A549 (cell line): ENCODE data around the gene GALNT7. TPM values are rescaled to one million over a fixed set of nuclear protein-coding genes. Genes with fewer than 3 reads are reported as not detected.

Source experiments
- ATAC-seq, 2 experiments: fragments of 200-7000 bp in 1 of 2; fragments of >200 bp in 1 of 2; cut with Nextera tagmentation in 1 of 2; cut with Tn5 transposase in 1 of 2; 3 replicates each; pipeline versions ENCODE4 v1.8.0 to v1.9.1; 2018 to 2020; ENCODE audit warnings: mild to moderate bottlenecking in 1 of 2, moderate library complexity in 1 of 2
- CTCF ChIA-PET: fragments of 300-600 bp; sonication (Branson Sonifier 250); formaldehyde crosslinking; extraction: SDS; loops from one replicate; lab custom pipeline; 2021; ENCODE audit warnings: antibody characterized with exemption, inconsistent platforms; lab: Yijun Ruan, JAX
- POLR2A ChIA-PET: fragments of 350-600 bp; formaldehyde crosslinking; extraction: SDS; loops from one replicate; lab custom pipeline; 2021; ENCODE audit warnings: antibody characterized with exemption, inconsistent platforms; lab: Yijun Ruan, JAX
- DNase-seq, 2 experiments: peaks; one replicate each; pipeline versions ENCODE4 v3.0.0 to v3.0.0-alpha.2; 2011 to 2016; ENCODE audit warnings: low read depth in 1 of 2, low spot score in 1 of 2
- FAIRE-seq: peaks from 2 replicates; lab custom pipeline; 2011; peaks lifted over from hg19 to GRCh38; lab: Jason Lieb, UNC
- H3K27ac ChIP-seq, 2 experiments: fragments of >200 bp; sonication (Bioruptor Twin); formaldehyde crosslinking; 3 replicates each; pipeline ENCODE4 v1.5.1; 2016 to 2017
- H3K4me1 ChIP-seq: fragments of >200 bp; sonication (Bioruptor Twin); formaldehyde crosslinking; 3 replicates; pipeline ENCODE4 v1.6.1; 2016
- H3K4me2 ChIP-seq: fragments of >200 bp; sonication (Bioruptor Twin); formaldehyde crosslinking; 3 replicates; pipeline ENCODE4 v1.6.1; 2016
- H3K4me3 ChIP-seq: fragments of >200 bp; sonication (Bioruptor Twin); formaldehyde crosslinking; 3 replicates; pipeline ENCODE4 v1.5.1; 2016
- H3K9me3 ChIP-seq: fragments of >200 bp; sonication (Bioruptor Twin); formaldehyde crosslinking; 3 replicates; pipeline ENCODE4 v1.6.1; 2016
- CBX8 ChIP-seq: fragments of 200-600 bp; sonication (generic); IDR thresholded peaks from 2 replicates; pipeline ENCODE4 v1.6.1; 2016
- CHD2 ChIP-seq: fragments of 150-350 bp; IDR thresholded peaks from 2 replicates; pipeline ENCODE4 v1.6.1; 2014; ENCODE audit warnings: low read length; ENCODE audit not compliant: partially characterized antibody
- CHD4 ChIP-seq: fragments of 200-600 bp; sonication (generic); IDR thresholded peaks from 2 replicates; pipeline ENCODE4 v1.6.1; 2016; ENCODE audit warnings: antibody characterized with exemption, mild to moderate bottlenecking, borderline replicate concordance
- EHF ChIP-seq: fragments of 250-450 bp; sonication (Bioruptor Pico); IDR thresholded peaks from 2 replicates; pipeline ENCODE4 v1.5.0; 2020; ENCODE audit warnings: mild to moderate bottlenecking
- EP300 ChIP-seq, 2 experiments: fragments of >200 bp; sonication (Bioruptor Twin); formaldehyde crosslinking; IDR thresholded peaks; 2 replicates in 1 of 2; 3 replicates in 1 of 2; pipeline ENCODE4 v1.6.1; 2016 to 2017
- ESRRA ChIP-seq: fragments of 150-350 bp; IDR thresholded peaks from 2 replicates; pipeline ENCODE4 v1.6.1; 2014; ENCODE audit warnings: mild to moderate bottlenecking, low read length, borderline replicate concordance
- FOSB ChIP-seq: fragments of 250-450 bp; sonication (Bioruptor Pico); IDR thresholded peaks from 2 replicates; pipeline ENCODE4 v1.5.0; 2020; ENCODE audit warnings: mild to moderate bottlenecking, moderate library complexity
- FOXS1 ChIP-seq: fragments of 250-450 bp; sonication (Bioruptor Pico); IDR thresholded peaks from 2 replicates; pipeline ENCODE4 v1.5.0; 2020; ENCODE audit warnings: mild to moderate bottlenecking, moderate library complexity
- GATA3 ChIP-seq: IDR thresholded peaks from 2 replicates; pipeline ENCODE4 v1.6.1; 2012; ENCODE audit warnings: borderline replicate concordance
- HDAC2 ChIP-seq: fragments of 200-600 bp; sonication (generic); IDR thresholded peaks from 2 replicates; pipeline ENCODE4 v1.6.1; 2016
- HOXA7 ChIP-seq: fragments of 250-450 bp; sonication (Bioruptor Pico); IDR thresholded peaks from 2 replicates; pipeline ENCODE4 v1.5.0; 2020; ENCODE audit warnings: mild to moderate bottlenecking, moderate library complexity
- HOXB5 ChIP-seq: fragments of 250-450 bp; sonication (Bioruptor Pico); IDR thresholded peaks from 2 replicates; pipeline ENCODE4 v1.5.0; 2020; ENCODE audit warnings: mild to moderate bottlenecking, moderate library complexity
- KDM1A ChIP-seq: fragments of 200-600 bp; sonication (generic); IDR thresholded peaks from 2 replicates; pipeline ENCODE4 v1.6.1; 2016; ENCODE audit warnings: low read depth, mild to moderate bottlenecking
- MAFK ChIP-seq: fragments of 450-650 bp; IDR thresholded peaks from 2 replicates; pipeline ENCODE4 v1.6.1; 2014; ENCODE audit not compliant: partially characterized antibody
- MAZ ChIP-seq: fragments of 150-350 bp; IDR thresholded peaks from 2 replicates; pipeline ENCODE4 v1.6.1; 2014; ENCODE audit warnings: antibody characterized with exemption, low read depth, low read length, borderline replicate concordance
- MYC ChIP-seq: IDR thresholded peaks from 2 replicates; pipeline ENCODE4 v1.6.1; 2012; ENCODE audit warnings: mild to moderate bottlenecking, inconsistent platforms, low read length, improper control_type of control experiment, borderline replicate concordance
- NPAS2 ChIP-seq: fragments of 250-450 bp; sonication (Bioruptor Pico); IDR thresholded peaks from 2 replicates; pipeline ENCODE4 v1.8.0; 2022; ENCODE audit warnings: mild to moderate bottlenecking, moderate library complexity, borderline replicate concordance
- PHF8 ChIP-seq: fragments of 200-600 bp; sonication (generic); IDR thresholded peaks from 2 replicates; pipeline ENCODE4 v1.6.1; 2016; ENCODE audit warnings: low read depth, mild to moderate bottlenecking, antibody characterized with exemption, moderate library complexity, borderline replicate concordance
- POLR2A ChIP-seq: IDR thresholded peaks from 2 replicates; pipeline ENCODE4 v1.6.1; 2012; ENCODE audit warnings: mild to moderate bottlenecking, low read length
- RARB ChIP-seq: fragments of 250-450 bp; sonication (Bioruptor Pico); IDR thresholded peaks from 2 replicates; pipeline ENCODE4 v1.8.0; 2021; ENCODE audit warnings: mild to moderate bottlenecking, moderate library complexity
- REST ChIP-seq: fragments of 200-600 bp; sonication (generic); IDR thresholded peaks from 2 replicates; pipeline ENCODE4 v1.6.1; 2016; ENCODE audit warnings: antibody characterized with exemption, mild to moderate bottlenecking, moderate library complexity
- RFX5 ChIP-seq: fragments of 450-650 bp; IDR thresholded peaks from 2 replicates; pipeline ENCODE4 v1.7.1; 2014; ENCODE audit warnings: antibody characterized with exemption, mild to moderate bottlenecking, moderate library complexity
- SREBF2 ChIP-seq: fragments of 450-650 bp; IDR thresholded peaks from 2 replicates; pipeline ENCODE4 v1.6.1; 2014; ENCODE audit warnings: mild to moderate bottlenecking, moderate library complexity
- USF2 ChIP-seq: fragments of 450-650 bp; IDR thresholded peaks from 2 replicates; pipeline ENCODE4 v1.6.1; 2014; ENCODE audit warnings: antibody characterized with exemption
- ZFP36 ChIP-seq: fragments of 450-650 bp; IDR thresholded peaks from 2 replicates; pipeline ENCODE4 v1.6.1; 2014; ENCODE audit warnings: borderline replicate concordance; ENCODE audit not compliant: partially characterized antibody
- ZNF302 ChIP-seq: fragments of 250-450 bp; sonication (Bioruptor Pico); IDR thresholded peaks from 2 replicates; pipeline ENCODE4 v1.9.0; 2021; ENCODE audit warnings: inconsistent platforms, mild to moderate bottlenecking, moderate library complexity
- WGBS: methylation state at CpG from one replicate; pipeline ENCODE4 v1.1.6; 2017; ENCODE audit errors: missing lambda C conversion rate; 5-methylcytosine and 5-hydroxymethylcytosine counted together
- polyA plus RNA-seq, 4 experiments: library from polyadenylated mRNA; depleted of rRNA in 3 of 4; stranded (reverse); fragments of >200 nt; fragmentation: RNase III in 1 of 4; extraction: RNeasy Plus Mini Kit Qiagen cat#74134 plus additional on column Dnase treatment in 1 of 4; gene quantifications; 2 replicates in 3 of 4; 3 replicates in 1 of 4; pipeline ENCODE4 v1.2.3, GENCODE V29; 2011 to 2017
- TF ChIP-seq, protein P1 (sequence below): fragments of >200 bp; sonication (Bioruptor Twin); formaldehyde crosslinking; IDR thresholded peaks from 3 replicates; pipeline ENCODE4 v1.6.1; 2016
- TF ChIP-seq, protein P2 (sequence below): IDR thresholded peaks from 2 replicates; pipeline ENCODE4 v1.6.1; 2012

The GALNT7 gene
- polyA plus RNA-seq, 2 of the 4 experiments (the other 2 are of a cell fraction): 28.8 to 63.6 TPM

DNA sequence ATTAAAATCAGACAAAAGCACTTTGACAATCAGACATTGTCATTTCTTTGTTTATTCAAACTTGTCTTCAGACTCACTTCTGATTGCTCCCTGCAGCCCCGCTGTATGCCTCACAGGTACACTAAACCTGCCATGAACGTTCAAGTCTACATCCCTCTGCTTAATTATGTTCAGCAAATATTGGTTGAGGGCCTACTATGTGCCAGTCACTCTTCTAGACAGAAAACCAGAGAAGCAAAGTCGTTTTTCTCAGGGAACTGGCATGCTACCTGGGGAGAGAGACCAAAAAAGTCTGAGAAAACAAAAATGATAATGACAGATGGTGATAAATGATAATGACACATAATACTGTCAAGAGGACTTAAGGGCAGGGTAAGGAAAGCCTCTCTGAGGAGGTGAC lies 146.1 kb downstream of the GALNT7 start:
- CTCF ChIA-PET: interaction anchor here (0.9 to 1.1 kb wide), 2 partner anchors 102 to 106 kb away, joined by 3 to 5 read pairs; no protein-coding TSS in a partner anchor
- WGBS: 69% methylated on average over 3 of the region's 3 CpGs
- POLR2A ChIA-PET: no interaction called here

DNA sequence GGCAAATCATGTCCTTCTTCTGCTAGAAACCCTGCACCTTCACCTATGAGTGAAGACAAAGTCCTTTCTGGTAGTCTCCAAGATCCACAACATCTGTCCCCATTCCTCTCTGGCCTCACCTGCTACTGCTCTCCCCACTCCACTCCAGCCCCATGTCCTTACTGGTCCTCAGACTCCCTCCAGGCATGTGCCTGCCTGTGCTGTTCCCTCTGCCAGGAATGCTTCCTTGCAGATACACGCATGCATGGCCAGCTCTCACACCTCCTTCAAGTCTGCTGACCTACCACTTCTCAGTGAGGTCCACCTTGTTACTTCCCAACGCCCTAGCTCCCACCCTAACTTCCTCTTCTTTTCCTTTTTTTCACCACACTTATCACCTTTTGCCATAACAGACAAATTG lies 147.4 kb downstream of the GALNT7 start:
- ChIA-PET CTCF (interaction anchor here (0.7 kb wide), 1 partner anchor 1761 kb away, joined by 3 read pairs; no protein-coding TSS in a partner anchor), POLR2A (no interaction called here)
- TF ChIP-seq MAFK (no peak), HDAC2 (no peak), RFX5 (no peak), ZFP36 (no peak), CHD4 (no peak), RARB (CRISPR knock-in tag) (no peak), MYC (no peak), CBX8 (no peak), FOSB (CRISPR knock-in tag) (no peak), HOXA7 (no peak), NPAS2 (CRISPR knock-in tag) (no peak), SREBF2 (no peak), GATA3 (no peak)
- TF ChIP-seq, protein P1, sequence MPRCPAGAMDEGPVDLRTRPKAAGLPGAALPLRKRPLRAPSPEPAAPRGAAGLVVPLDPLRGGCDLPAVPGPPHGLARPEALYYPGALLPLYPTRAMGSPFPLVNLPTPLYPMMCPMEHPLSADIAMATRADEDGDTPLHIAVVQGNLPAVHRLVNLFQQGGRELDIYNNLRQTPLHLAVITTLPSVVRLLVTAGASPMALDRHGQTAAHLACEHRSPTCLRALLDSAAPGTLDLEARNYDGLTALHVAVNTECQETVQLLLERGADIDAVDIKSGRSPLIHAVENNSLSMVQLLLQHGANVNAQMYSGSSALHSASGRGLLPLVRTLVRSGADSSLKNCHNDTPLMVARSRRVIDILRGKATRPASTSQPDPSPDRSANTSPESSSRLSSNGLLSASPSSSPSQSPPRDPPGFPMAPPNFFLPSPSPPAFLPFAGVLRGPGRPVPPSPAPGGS: no peak
- H3K4me2 ChIP-seq: no peak overlapping the region
- FAIRE-seq: no peak
- DNase-seq: no peak
- 91% methylated on average over 2 of the region's 2 CpGs for WGBS
- peak in 1 of 2 experiments; percentile 23; a peak in 1 of 6 replicates for ATAC-seq
- H3K27ac ChIP-seq: no peak overlapping the region
- H3K9me3 ChIP-seq: no peaks in the 10 kb centered on the region
- no peak overlapping the region for H3K4me3 ChIP-seq
- peaks cover 8% of the 10 kb centered on the region; the same call in 1 of the 3 replicates for H3K4me1 ChIP-seq

More for the DNA sequence above, 146.1 kb downstream of the GALNT7 start:
- no peak for TF ChIP-seq REST
- no peak for TF ChIP-seq RFX5
- no peak for TF ChIP-seq EHF (CRISPR knock-in tag)
- no peak for TF ChIP-seq GATA3
- DNase-seq (no peak), FAIRE-seq (no peak), ATAC-seq (no peak)
- Histone ChIP-seq H3K27ac (no peak overlapping the region), H3K4me3 (no peak overlapping the region), H3K9me3 (no peaks in the 10 kb centered on the region), H3K4me1 (peaks cover 6% of the 10 kb centered on the region; the same call in 1 of the 3 replicates), H3K4me2 (no peak overlapping the region)

GRCh38 chr4:173317004-173317403 lies 148.4 kb downstream of the GALNT7 start:
- peaks cover 8% of the 10 kb centered on the region; the same call in 1 of the 3 replicates for H3K4me1 ChIP-seq
- DNase-seq: peak in 1 of 2 experiments; percentile 28
- TF ChIP-seq RFX5 (no peak), CHD4 (no peak), FOXS1 (CRISPR knock-in tag) (no peak), KDM1A (no peak), SREBF2 (no peak), CHD2 (no peak), EP300 (IDR thresholded peaks at IDR 0.05) (no peak), ESRRA (no peak), USF2 (no peak), MAZ (no peak), ZNF302 (CRISPR knock-in tag) (no peak), POLR2A (no peak), PHF8 (no peak), NPAS2 (CRISPR knock-in tag) (no peak), HOXB5 (no peak)
- TF ChIP-seq, protein P2, sequence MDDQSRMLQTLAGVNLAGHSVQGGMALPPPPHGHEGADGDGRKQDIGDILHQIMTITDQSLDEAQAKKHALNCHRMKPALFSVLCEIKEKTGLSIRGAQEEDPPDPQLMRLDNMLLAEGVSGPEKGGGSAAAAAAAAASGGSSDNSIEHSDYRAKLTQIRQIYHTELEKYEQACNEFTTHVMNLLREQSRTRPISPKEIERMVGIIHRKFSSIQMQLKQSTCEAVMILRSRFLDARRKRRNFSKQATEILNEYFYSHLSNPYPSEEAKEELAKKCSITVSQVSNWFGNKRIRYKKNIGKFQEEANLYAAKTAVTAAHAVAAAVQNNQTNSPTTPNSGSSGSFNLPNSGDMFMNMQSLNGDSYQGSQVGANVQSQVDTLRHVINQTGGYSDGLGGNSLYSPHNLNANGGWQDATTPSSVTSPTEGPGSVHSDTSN: no peak
- TF ChIP-seq, all 56 proteins: peak for 0
- ChIA-PET CTCF (interaction anchor here (0.7 to 1.6 kb wide), 2 partner anchors 16 to 1760 kb away, joined by 3 read pairs; no protein-coding TSS in a partner anchor), POLR2A (no interaction called here)
- no peak overlapping the region for H3K4me3 ChIP-seq
- H3K27ac ChIP-seq: no peak overlapping the region
- H3K4me2 ChIP-seq: no peak overlapping the region
- no peak for FAIRE-seq
- peak; percentile 81 to 91 for ATAC-seq
- H3K9me3 ChIP-seq: no peaks in the 10 kb centered on the region
- 67% methylated on average over 3 of the region's 3 CpGs for WGBS
